NCI-H2081 treated with DMSO at 0.1 percent for 48 hours (cell line): ENCODE data around the gene ACTR2.
"Not testable (repeated sequence)": the region's sequence is repeated elsewhere in the genome, so short reads cannot be mapped to it uniquely, and the experiment has no call there.

Experiments used
- DNase-seq: peaks from one replicate; lab custom pipeline; 2025; lab: John Stamatoyannopoulos, UW

ACTR2 gene

GRCh38 chr2:65227456-65228262 lies at the start of gene ACTR2:
TSS of gene ACTR2 (plus strand) at chr2:65227831. CDS start at chr2:65227910, 79 bp downstream.
- peak; percentile 80 for DNase-seq

- no peak for DNase-seq
Observed at GRCh38 chr2:65182570-65182969, 45.1 kb upstream of the ACTR2 start.

- not testable (repeated sequence) for DNase-seq
Observed at GRCh38 chr2:65183406-65183805, 44.2 kb upstream of the ACTR2 start.

- DNase-seq, result no peak
Observed at GRCh38 chr2:65185012-65185411, 42.6 kb upstream of the ACTR2 start.

GRCh38 chr2:65186093-65186868 lies 41.4 kb upstream of the ACTR2 start:
- no peak for DNase-seq

- DNase-seq, result no peak
Observed at GRCh38 chr2:65186872-65187851, 40.5 kb upstream of the ACTR2 start.

- no peak for DNase-seq
Observed at GRCh38 chr2:65193446-65193845, 34.2 kb upstream of the ACTR2 start.

GRCh38 chr2:65198737-65199136 lies 28.9 kb upstream of the ACTR2 start:
- no peak for DNase-seq

GRCh38 chr2:65199166-65199565 lies 28.5 kb upstream of the ACTR2 start:
- no peak for DNase-seq

- no peak for DNase-seq
Observed at GRCh38 chr2:65199891-65200290, 27.7 kb upstream of the ACTR2 start.

GRCh38 chr2:65204461-65205210 lies 23.0 kb upstream of the ACTR2 start:
- DNase-seq, result no peak

GRCh38 chr2:65212115-65212514 lies 15.5 kb upstream of the ACTR2 start:
- DNase-seq, result no peak

GRCh38 chr2:65212619-65213018 lies 15.0 kb upstream of the ACTR2 start:
- no peak for DNase-seq

- no peak for DNase-seq
Observed at GRCh38 chr2:65213035-65213434, 14.6 kb upstream of the ACTR2 start.

- no peak for DNase-seq
Observed at GRCh38 chr2:65214361-65214760, 13.3 kb upstream of the ACTR2 start.

- DNase-seq, result no peak
Observed at GRCh38 chr2:65214843-65215242, 12.8 kb upstream of the ACTR2 start.

- DNase-seq, result no peak
Observed at GRCh38 chr2:65215946-65216345, 11.7 kb upstream of the ACTR2 start.

GRCh38 chr2:65220432-65221131 lies 7.0 kb upstream of the ACTR2 start:
- no peak for DNase-seq

- not testable (repeated sequence) for DNase-seq
Observed at GRCh38 chr2:65221275-65221674, 6.4 kb upstream of the ACTR2 start.

GRCh38 chr2:65227020-65227455 lies 593 bp upstream of the ACTR2 start:
- no peak for DNase-seq
